Measurements from ENCODE around the gene TMEM266. TPM values are rescaled to one million over a fixed set of nuclear protein-coding genes. Genes with fewer than 3 reads are reported as not detected.

Gene TMEM266
- total RNA-seq, 1 donor from 2014 or later = 0.16 TPM

DNA sequence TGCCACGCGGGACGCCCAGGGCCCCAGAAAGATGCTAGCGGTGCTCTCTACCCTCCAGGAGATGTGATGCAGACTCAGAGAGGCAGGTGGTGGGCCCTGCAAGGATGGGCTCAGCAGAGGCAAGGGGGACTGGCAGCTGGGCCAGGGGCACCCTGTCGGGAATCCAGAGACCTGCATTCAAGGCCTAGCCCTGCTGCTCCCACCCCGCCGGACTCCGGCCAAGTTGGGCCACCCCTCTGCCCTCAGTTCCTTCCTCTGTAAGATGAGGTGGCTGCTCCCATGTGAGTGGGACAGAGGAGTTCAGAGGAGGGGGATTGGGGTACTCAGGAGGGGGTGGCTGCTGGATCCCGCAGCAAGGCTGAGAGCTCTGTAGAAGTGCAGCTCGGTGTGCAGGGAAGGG, 116.3 kb downstream of the TMEM266 start:
- CTCF ChIA-PET = no interaction called here
- H3K4me1 Mint-ChIP-seq = no peaks in the 10 kb centered on the region
- DNase-seq (no peak), ATAC-seq (ENCODE audit: low read depth) (no peak)
- H3K36me3 Mint-ChIP-seq (ENCODE audit: low read depth) = no peaks in the 10 kb centered on the region
- H3K27me3 Mint-ChIP-seq = peaks cover 19% of the 10 kb centered on the region
- TF ChIP-seq, protein P1, sequence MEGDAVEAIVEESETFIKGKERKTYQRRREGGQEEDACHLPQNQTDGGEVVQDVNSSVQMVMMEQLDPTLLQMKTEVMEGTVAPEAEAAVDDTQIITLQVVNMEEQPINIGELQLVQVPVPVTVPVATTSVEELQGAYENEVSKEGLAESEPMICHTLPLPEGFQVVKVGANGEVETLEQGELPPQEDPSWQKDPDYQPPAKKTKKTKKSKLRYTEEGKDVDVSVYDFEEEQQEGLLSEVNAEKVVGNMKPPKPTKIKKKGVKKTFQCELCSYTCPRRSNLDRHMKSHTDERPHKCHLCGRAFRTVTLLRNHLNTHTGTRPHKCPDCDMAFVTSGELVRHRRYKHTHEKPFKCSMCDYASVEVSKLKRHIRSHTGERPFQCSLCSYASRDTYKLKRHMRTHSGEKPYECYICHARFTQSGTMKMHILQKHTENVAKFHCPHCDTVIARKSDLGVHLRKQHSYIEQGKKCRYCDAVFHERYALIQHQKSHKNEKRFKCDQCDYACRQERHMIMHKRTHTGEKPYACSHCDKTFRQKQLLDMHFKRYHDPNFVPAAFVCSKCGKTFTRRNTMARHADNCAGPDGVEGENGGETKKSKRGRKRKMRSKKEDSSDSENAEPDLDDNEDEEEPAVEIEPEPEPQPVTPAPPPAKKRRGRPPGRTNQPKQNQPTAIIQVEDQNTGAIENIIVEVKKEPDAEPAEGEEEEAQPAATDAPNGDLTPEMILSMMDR (IDR thresholded peaks at IDR 0.05) = no peak
- intact Hi-C loops (cut with micrococcal nuclease) = no loop called here
- H3K4me3 Mint-ChIP-seq = no peak overlapping the region
- peaks cover 2% of the 10 kb centered on the region for H3K9me3 Mint-ChIP-seq
- no peak overlapping the region for H3K27ac Mint-ChIP-seq
- POLR2A ChIA-PET = no interaction called here

DNA sequence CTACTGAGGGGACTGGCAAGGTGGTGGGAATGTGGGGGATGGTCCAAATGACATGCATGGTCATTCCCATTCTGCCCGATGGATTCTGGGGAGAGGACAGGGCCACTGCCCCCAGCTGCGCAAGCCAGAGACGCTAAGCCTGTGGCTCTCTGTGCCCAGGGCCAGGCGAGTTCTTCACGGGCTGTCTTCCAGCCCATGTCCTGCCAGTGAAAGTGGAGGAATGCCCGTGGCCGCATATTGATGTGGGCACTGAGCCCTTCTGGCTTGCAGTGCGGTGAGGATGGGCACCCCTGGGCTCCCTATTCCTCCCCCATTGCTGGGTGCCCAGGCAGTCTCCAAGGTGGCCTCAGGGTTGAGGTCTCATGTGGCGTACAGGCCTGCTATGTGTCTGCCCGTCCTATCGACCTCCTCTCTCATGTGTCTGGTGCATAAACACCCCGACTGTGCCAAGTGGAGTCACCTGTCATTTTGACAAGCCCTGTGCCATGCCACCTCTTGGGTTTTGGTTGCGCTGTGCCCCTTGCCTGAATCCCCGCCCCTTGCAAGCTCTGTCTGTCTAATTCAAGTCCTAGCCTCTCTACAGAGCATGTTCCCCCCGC, 116.8 kb downstream of the TMEM266 start:
- CTCF ChIA-PET = no interaction called here
- H3K9me3 Mint-ChIP-seq = peaks cover 2% of the 10 kb centered on the region
- no peak overlapping the region for H3K27ac Mint-ChIP-seq
- H3K27me3 Mint-ChIP-seq = peaks cover 20% of the 10 kb centered on the region
- intact Hi-C loops (cut with micrococcal nuclease) = no loop called here
- H3K4me3 Mint-ChIP-seq = no peak overlapping the region
- TF ChIP-seq, protein P1 (IDR thresholded peaks at IDR 0.05) = no peak
- no peak for ATAC-seq (ENCODE audit: low read depth)
- no peaks in the 10 kb centered on the region for H3K4me1 Mint-ChIP-seq
- no peaks in the 10 kb centered on the region for H3K36me3 Mint-ChIP-seq (ENCODE audit: low read depth)
- POLR2A ChIA-PET = no interaction called here
- no peak for DNase-seq

DNA sequence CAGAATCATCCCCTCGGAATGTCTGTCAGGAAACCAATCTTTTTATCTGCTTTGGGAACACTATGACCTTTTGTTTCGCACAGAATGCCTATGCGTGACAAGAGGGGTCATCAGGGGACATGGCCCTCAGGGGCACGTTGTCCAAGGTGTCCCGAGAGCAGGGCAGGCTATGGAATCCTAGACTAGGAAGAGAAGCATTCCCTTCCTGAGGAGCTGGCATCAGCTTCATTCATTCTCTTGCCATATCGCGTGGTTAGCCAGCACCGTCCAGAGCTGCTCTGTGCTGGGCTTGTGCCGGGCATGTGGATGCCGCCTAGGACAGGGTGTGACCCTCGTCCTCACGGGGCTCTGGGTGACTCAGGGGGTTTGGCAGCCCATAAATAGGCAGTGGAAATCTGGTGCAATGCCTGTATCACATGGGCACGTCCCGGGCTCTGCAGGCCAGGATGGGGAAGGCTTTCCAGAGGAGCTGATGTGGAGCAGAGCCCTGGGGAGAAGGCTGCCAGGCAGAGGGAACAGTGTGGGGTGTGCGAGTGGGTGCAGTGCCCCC, 117.8 kb downstream of the TMEM266 start:
- no peak overlapping the region for H3K4me3 Mint-ChIP-seq
- ATAC-seq (ENCODE audit: low read depth) = no peak
- DNase-seq = no peak
- peaks cover 2% of the 10 kb centered on the region for H3K9me3 Mint-ChIP-seq
- H3K4me1 Mint-ChIP-seq = no peaks in the 10 kb centered on the region
- H3K27me3 Mint-ChIP-seq = peaks cover 17% of the 10 kb centered on the region
- CTCF ChIA-PET = no interaction called here
- no peaks in the 10 kb centered on the region for H3K36me3 Mint-ChIP-seq (ENCODE audit: low read depth)
- POLR2A ChIA-PET = no interaction called here
- intact Hi-C loops (cut with micrococcal nuclease) = no loop called here
- TF ChIP-seq, protein P1 (IDR thresholded peaks at IDR 0.05) = no peak
- no peak overlapping the region for H3K27ac Mint-ChIP-seq

DNA sequence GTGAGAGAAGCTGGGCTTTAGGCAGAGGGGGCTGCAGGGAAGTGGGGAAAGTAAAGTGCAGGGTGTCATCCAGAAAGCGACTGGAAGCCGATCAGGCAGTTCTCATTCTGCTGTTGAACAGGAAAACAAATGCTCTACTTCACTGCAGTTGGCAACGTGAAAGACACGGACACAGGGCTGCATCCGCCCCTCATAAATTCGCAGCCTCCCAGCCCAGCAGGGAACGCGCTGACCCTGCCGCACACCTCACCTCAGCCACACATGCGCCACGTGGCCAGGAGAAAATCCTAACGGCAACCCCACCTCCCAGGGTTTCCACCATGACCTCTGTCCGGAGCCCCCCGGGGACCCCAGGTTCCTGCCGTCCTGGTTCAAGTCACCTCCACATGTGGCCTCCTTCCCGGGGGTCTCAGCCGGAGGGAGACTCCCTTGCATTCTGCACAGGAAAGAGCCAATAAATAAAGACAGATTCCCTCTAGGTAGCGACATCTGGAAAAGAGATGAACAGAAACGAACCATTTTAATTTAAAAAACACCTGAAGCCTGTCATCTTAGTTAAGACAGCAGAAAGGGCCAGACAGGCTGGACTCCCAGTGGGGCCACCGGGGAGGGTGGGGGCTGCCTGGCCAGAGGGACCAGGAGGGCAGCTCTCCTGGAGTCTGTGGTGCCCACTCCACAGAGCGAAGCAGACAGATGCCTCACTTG, 118.7 kb downstream of the TMEM266 start:
- ATAC-seq (ENCODE audit: low read depth) = no peak
- Mint-ChIP-seq H3K27me3 (peaks cover 18% of the 10 kb centered on the region), H3K36me3 (ENCODE audit: low read depth) (no peaks in the 10 kb centered on the region), H3K4me1 (no peaks in the 10 kb centered on the region), H3K27ac (no peak overlapping the region), H3K9me3 (peaks cover 2% of the 10 kb centered on the region), H3K4me3 (no peak overlapping the region)
- no peak for DNase-seq
- intact Hi-C loops (cut with micrococcal nuclease) = no loop called here
- CTCF ChIA-PET = no interaction called here
- TF ChIP-seq, protein P1 (IDR thresholded peaks at IDR 0.05) = no peak
- POLR2A ChIA-PET = no interaction called here

DNA sequence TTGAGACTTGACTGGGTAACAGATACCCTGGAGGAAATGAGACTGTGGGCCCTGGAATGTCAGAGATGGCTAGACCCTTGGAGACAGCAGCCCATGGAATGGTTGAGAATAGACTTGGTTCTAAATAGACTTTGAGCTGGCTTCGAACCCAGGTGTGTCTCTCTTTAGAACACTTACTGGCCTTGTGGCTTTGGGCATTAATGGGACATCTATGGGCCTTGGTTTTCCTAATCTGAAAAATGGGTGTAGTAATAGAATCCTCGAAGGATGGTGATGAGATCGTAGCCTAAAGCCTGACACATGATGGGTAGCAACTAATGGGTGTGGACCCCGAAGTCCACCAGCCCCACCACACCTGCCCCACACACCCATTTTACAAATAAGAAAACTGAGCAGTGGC, 119.2 kb downstream of the TMEM266 start:
- TF ChIP-seq, protein P1 (IDR thresholded peaks at IDR 0.05) = no peak
- no peak overlapping the region for H3K4me3 Mint-ChIP-seq
- DNase-seq = no peak
- ChIA-PET POLR2A (no interaction called here), CTCF (no interaction called here)
- intact Hi-C loops (cut with micrococcal nuclease) = no loop called here
- peaks cover 20% of the 10 kb centered on the region for H3K27me3 Mint-ChIP-seq
- H3K27ac Mint-ChIP-seq = no peak overlapping the region
- no peaks in the 10 kb centered on the region for H3K9me3 Mint-ChIP-seq
- H3K36me3 Mint-ChIP-seq (ENCODE audit: low read depth) = no peaks in the 10 kb centered on the region
- ATAC-seq (ENCODE audit: low read depth) = no peak
- H3K4me1 Mint-ChIP-seq = no peaks in the 10 kb centered on the region

Data from activated B cell treated with CpG ODN at 0.5 μM for 24 hours (primary cell).